Stimulated activated naive CD8-positive, alpha-beta T cell treated with anti-CD3 and anti-CD28 coated beads, Interleukin-15, amount 100 ng/mL, for 72 hours (primary cell): ENCODE data around the gene UBE2F.
"Not testable (repeated sequence)": the region's sequence is repeated elsewhere in the genome, so short reads cannot be mapped to it uniquely, and the experiment has no call there.

ENCODE experiments used
- ATAC-seq: fragments of 150-1000 bp; cut with Tn5 transposase; 2 replicates; pipeline ENCODE4 v1.10.0; 2021; ENCODE audit warnings: mild to moderate bottlenecking, moderate library complexity
- DNase-seq, 2 donors: peaks; one replicate each; pipeline ENCODE4 v3.0.0; 2021 to 2022
- H3K27ac Mint-ChIP-seq, 2 donors: one replicate each; pipeline ENCODE4 v1.8.0; 2022; ENCODE audit warnings: mild to moderate bottlenecking in 2 of 2, mixed read lengths in 2 of 2, moderate library complexity in 2 of 2
- H3K27me3 Mint-ChIP-seq: one replicate; pipeline ENCODE4 v1.8.0; 2022; ENCODE audit warnings: mixed read lengths
- H3K4me1 Mint-ChIP-seq: one replicate; pipeline ENCODE4 v1.8.0; 2022; ENCODE audit warnings: mild to moderate bottlenecking, mixed read lengths
- H3K4me3 Mint-ChIP-seq, 2 donors: one replicate each; pipeline ENCODE4 v1.8.0; 2022; ENCODE audit warnings: mild to moderate bottlenecking in 2 of 2, mixed read lengths in 2 of 2, moderate library complexity in 1 of 2
- H3K9me3 Mint-ChIP-seq, 2 donors: one replicate each; pipeline ENCODE4 v1.8.0; 2022; ENCODE audit warnings: mixed read lengths in 2 of 2

Gene UBE2F

DNA sequence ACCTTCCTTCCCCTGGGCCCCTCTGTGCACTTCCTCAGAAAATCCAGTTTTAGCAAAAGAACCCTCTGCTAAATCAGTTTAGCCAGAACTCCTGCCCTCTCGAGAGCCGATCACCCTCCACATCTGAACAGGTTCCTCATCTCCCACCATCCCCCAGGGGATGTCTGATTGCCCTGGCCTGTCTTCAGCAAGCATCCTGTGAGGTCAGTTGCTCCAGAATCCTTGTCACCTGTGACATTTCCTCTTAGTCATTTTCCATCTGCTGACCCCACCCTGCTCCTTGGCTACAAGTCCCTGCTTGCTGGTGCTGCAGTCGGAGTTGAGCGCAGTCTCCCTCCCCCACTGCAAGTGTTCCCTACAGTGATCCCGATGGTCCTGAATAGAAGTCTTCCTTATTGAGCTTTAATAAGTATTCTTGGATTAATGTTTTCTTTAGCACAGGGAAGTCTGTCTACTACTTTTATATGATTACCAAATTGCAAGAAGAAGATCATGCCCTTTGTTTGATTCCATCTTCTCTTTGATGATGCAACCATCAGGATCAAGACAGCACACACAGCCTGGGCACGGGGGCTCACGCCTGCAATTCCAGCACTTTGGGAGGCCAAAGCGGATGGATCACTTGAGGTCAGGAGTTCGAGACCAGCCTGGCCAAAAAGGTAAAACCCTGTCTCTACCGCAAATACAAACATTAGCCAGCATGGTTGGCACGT is 30.9 kb upstream of the UBE2F start:
- Mint-ChIP-seq H3K27me3 (no peaks in the 10 kb centered on the region), H3K4me3 (no peak overlapping the region), H3K4me1 (peaks cover 35% of the 10 kb centered on the region), H3K27ac (no peak overlapping the region), H3K9me3 (no peaks in the 10 kb centered on the region)
- ATAC-seq = no peak
- DNase-seq = no peak

DNA sequence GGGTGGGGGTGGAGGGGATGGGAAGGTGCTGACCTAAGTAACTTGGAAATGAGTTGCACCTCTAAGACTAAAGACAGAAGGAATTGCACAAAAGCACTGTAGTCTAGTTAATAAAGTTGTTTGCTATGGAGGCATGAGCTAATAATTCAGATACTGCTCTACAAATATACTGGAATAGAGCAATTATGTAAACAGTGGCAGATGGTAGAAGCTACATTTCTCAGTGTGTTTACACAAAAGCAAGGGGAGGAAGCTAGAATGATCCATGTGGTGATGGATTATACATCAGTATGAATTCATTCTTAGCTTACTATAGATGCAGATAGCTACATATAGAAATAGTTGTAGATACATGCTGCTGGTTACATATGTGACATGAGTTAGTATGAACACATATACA is 27.6 kb upstream of the UBE2F start:
- peaks cover 41% of the 10 kb centered on the region for H3K4me1 Mint-ChIP-seq
- peaks cover 1 to 3% of the 10 kb centered on the region in 2 donors for H3K9me3 Mint-ChIP-seq
- no peak overlapping the region for H3K4me3 Mint-ChIP-seq
- H3K27me3 Mint-ChIP-seq = no peaks in the 10 kb centered on the region
- DNase-seq (no peak), ATAC-seq (no peak)
- no peak overlapping the region for H3K27ac Mint-ChIP-seq

DNA sequence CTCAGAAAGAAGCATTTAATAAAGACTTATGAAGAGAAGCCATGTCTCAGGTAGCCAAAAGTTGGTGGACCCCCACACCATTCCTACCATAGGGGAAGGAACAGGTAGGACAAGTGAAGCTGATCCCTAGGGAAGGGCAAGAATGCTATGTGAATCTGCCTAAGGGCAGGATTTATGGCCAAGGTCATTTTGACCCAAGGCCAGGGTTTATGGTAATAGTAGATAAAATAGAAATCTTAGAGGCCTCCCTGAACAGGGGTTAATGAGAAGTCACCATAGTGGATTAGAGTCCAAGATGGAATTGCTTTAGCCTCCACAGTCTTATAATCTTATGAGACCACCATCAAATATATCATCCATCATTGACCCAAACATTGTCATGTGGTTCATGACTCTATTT is 26.0 kb upstream of the UBE2F start:
- H3K4me1 Mint-ChIP-seq = peaks cover 41% of the 10 kb centered on the region
- DNase-seq (no peak), ATAC-seq (no peak)
- peak overlapping the region; percentile 23 to 31 for H3K27ac Mint-ChIP-seq
- H3K9me3 Mint-ChIP-seq = peaks cover 8 to 19% of the 10 kb centered on the region in 2 donors
- H3K4me3 Mint-ChIP-seq = no peak overlapping the region
- H3K27me3 Mint-ChIP-seq = no peaks in the 10 kb centered on the region

DNA sequence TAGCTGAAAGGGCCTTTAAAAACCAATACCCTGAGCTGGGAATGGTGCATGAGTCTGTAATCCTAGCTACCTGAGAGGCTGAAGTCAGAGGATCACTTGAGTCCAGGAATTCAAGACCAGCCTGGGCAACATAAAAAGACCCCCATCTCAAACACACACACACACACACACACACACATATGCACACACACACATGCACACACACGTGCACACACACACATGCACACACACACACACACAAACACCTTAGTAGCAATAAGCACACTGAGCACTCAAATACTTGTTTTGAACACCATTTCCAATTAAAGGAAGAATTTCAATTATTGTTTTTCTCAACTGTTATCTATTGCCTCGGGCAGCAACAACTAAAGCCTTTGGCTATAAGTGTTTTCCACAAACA is 25.6 kb upstream of the UBE2F start:
- no peaks in the 10 kb centered on the region for H3K27me3 Mint-ChIP-seq
- ATAC-seq (no peak), DNase-seq (no peak)
- H3K27ac Mint-ChIP-seq = peak overlapping the region in 1 of 2 donors; percentile 92
- no peak overlapping the region for H3K4me3 Mint-ChIP-seq
- H3K4me1 Mint-ChIP-seq = peaks cover 43% of the 10 kb centered on the region
- H3K9me3 Mint-ChIP-seq = peaks cover 12 to 23% of the 10 kb centered on the region in 2 donors

DNA sequence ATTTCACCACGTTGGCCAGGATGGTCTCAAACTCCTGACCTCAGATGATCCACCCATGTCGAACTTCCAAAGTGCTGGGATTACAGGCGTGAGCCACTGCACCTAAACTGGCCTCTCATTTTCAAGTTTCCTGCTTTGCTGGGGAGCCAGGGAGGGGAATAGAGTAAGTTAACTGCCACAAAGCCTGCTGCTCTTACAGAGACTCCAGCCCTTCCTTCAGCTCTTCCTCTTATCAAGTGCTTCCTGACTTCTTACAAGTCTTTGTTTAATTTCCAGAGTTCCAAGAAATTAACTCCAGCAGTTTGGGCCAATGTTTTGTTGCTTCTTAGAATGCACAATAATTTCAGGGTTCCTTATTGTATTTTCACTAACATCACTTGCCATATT is 24.3 kb upstream of the UBE2F start:
- DNase-seq (no peak), ATAC-seq (no peak)
- Mint-ChIP-seq H3K27me3 (no peaks in the 10 kb centered on the region), H3K4me3 (no peak overlapping the region), H3K27ac (no peak overlapping the region), H3K9me3 (peaks cover 15 to 33% of the 10 kb centered on the region in 2 donors), H3K4me1 (peaks cover 45% of the 10 kb centered on the region)

DNA sequence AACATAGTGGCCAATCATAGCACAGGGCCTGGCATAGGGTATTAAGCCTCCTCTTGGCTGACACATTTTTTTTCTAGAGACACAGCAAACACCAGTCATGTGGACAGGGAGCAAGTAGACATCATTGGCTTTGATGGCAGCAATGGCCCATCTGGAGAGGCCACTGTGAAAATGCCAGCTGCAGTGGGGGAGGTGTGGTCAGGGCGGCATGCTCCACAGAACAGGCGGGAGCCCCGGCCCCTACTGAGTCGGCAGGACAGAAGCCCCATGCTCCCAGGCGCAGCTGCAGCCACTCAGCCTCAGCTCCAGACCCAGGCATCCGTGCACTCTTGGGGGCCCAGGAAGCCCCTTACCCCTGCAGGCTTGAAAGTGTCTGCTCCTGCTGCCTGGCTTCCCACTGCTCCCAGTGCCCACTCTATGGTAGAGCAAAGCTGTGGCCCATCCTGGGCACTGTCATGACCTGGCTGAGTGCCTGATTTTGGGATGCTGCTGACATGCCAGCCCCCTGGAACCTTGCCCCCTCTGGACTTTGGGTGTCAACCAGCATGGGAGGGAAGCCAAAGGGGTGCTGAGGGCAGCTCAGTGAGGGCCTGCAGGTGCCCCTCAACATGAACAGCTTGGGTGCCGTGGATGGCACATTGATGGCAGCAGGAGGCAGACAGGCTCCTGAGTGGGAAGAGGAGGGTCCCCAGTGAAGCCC is 23.3 kb upstream of the UBE2F start:
- Mint-ChIP-seq H3K4me1 (peaks cover 45% of the 10 kb centered on the region), H3K27me3 (no peaks in the 10 kb centered on the region), H3K9me3 (peaks cover 15 to 33% of the 10 kb centered on the region in 2 donors), H3K27ac (no peak overlapping the region), H3K4me3 (no peak overlapping the region)
- ATAC-seq = no peak
- DNase-seq = no peak

DNA sequence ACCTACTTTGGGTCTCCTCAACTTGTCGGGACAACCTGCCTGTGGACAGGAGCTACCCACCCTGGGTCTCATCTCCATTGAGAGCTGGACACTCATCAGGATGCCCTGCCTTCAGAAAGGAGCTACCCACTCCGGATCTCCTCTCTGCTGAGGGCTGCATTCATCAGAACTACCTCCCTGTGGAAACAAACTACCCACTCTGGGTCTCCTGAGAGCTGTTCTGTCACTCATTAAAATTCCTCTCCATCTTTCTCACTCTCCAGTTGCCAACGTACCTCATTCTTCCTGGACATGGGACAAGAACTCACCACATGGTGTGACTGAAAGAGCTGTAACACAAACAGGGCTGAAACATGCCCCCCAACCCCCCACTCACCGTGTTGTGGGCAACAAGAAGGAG is 22.5 kb upstream of the UBE2F start:
- H3K9me3 Mint-ChIP-seq = peaks cover 15 to 33% of the 10 kb centered on the region in 2 donors
- H3K4me1 Mint-ChIP-seq = peaks cover 44% of the 10 kb centered on the region
- DNase-seq (no peak), ATAC-seq (no peak)
- H3K4me3 Mint-ChIP-seq = no peak overlapping the region
- no peaks in the 10 kb centered on the region for H3K27me3 Mint-ChIP-seq
- H3K27ac Mint-ChIP-seq = peak overlapping the region; percentile 13 to 60

DNA sequence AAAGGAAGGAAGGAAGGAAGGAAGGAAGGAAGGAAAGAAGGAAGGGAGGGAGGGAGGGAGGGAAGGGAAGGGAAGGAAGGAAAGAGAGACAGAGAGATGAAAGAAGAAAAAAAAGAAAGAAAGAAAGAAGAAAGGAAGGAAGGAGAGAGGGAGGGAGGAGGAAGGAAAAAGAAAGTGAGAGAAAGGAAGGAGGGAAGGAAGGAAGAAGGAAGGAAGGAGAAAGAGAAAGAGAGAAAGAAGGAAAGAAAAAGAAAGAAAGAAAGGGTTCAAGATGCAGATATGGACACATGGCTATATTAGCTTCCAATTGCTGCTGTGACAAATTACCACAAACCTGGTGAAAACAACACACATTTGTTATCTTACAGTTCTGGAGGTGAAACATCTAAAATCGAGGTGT is 20.4 kb upstream of the UBE2F start:
- H3K27ac Mint-ChIP-seq = no peak overlapping the region
- DNase-seq (no peak), ATAC-seq (no peak)

DNA sequence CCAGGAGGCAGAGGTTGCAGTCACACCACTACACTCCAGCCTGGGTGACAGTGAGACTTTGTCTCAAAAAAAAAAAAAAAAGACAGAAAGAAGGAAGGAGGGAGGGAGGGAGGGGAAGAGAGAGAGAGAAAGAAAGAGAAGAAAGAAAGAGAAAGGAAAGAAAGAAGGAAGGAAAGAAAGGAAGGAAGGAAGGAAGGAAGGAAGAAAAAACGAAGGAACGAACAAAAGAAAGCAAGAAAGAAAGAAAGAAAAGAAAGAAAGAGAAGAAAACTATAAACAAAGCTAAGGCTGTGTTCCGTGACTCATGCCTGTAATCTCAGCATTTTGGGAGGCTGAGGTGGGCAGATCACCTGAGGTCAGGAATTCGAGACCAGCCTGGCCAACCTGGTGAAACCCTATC is 15.5 kb upstream of the UBE2F start:
- Mint-ChIP-seq H3K27ac (peak overlapping the region in 1 of 2 donors; percentile 34), H3K4me1 (peaks cover 14% of the 10 kb centered on the region), H3K27me3 (peaks cover 15% of the 10 kb centered on the region)
- not testable (repeated sequence) for H3K9me3 Mint-ChIP-seq, H3K4me3 Mint-ChIP-seq, ATAC-seq, DNase-seq

More for the DNA sequence above, 20.4 kb upstream of the UBE2F start:
- Mint-ChIP-seq H3K9me3 (peaks cover 15 to 33% of the 10 kb centered on the region in 2 donors), H3K4me1 (peaks cover 34% of the 10 kb centered on the region), H3K27me3 (no peaks in the 10 kb centered on the region), H3K4me3 (no peak overlapping the region)

DNA sequence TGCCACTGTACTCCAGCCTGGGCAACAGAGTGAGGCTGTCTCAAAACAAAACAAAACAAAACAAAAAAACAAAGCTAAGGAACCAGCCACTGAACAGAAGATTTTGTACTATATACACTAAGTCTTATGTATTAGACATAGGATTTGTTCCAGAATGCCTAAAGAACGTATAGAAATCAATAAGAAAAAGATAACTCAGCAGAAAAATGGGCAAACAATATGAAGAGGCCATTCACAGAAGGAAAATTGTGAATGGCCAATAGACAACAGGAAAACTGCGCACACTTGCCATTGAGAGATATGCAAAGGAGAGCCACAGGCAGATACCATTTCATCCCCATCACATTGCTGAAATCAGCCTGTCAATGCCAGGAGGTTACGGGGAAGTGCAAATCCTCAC is 14.9 kb upstream of the UBE2F start:
- Mint-ChIP-seq H3K9me3 (peaks cover 0 to 4% of the 10 kb centered on the region in 2 donors), H3K27ac (no peak overlapping the region)
- DNase-seq = no peak

DNA sequence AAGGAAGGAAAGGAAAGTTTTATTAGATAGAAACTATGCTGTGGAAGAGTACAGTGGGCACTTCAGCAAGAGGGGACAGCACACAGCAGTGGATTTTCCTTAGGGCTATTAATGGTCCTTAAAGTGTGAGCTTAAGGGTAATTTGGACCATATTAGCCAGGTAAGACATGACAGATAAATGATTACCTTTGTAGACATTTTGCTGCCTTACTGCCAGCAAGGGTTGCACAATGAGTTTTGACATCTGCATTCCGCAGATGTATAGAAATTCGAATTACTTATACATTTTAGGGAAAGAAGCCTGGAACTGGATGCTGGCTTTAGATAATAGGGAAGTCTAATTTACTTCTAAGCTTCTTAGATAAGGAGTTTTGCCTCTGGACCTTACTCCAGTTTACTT is 14.0 kb upstream of the UBE2F start:
- DNase-seq (no peak), ATAC-seq (no peak)
- H3K27me3 Mint-ChIP-seq = peaks cover 28% of the 10 kb centered on the region
- no peaks in the 10 kb centered on the region for H3K9me3 Mint-ChIP-seq
- peaks cover 21% of the 10 kb centered on the region for H3K4me1 Mint-ChIP-seq
- no peak overlapping the region for H3K27ac Mint-ChIP-seq
- no peak overlapping the region for H3K4me3 Mint-ChIP-seq

More for the DNA sequence above, 14.9 kb upstream of the UBE2F start:
- Mint-ChIP-seq H3K27me3 (peaks cover 19% of the 10 kb centered on the region), H3K4me1 (peaks cover 14% of the 10 kb centered on the region), H3K4me3 (no peak overlapping the region)
- ATAC-seq = no peak

DNA sequence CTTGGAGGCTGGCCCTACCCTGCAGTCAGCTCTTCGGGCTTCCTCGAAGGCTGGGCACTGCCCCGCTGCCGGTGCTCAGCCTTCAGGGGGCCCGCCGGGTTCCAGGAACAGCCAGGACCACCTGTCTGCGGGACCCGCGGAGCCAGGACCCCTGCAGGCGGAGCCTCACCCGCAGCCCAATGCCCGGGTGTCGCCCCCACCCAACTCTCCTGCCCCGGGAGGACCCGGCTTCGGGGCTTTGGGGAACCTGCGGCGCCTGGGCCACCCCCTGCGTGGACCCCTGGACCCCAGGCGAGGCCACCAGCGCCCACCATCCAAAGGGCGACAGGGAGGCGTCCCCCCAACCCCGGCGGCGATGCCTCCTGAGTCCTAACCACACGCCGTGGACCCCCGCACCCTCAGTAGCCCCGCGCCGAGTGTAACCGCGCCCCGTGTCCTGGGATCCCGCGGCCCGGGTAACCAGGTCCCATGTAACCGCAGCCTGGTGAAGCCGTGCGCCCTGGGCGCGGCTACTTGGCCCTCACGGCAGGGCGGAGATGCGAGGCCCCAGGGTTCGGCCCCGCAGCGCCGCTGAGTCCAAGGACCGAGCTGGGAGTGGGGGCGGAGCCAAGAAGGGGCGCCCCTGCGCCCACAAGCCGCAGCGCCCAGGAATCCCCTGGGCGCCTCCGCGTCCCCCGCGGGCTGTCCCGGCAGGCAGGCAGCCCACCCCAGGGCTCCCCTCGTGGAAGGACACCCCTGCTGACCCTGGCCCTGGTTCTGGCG is 11.0 kb upstream of the UBE2F start:
- Mint-ChIP-seq H3K4me1 (peaks cover 21% of the 10 kb centered on the region), H3K27ac (no peak overlapping the region), H3K4me3 (peak overlapping the region; percentile 31 to 71), H3K9me3 (no peaks in the 10 kb centered on the region), H3K27me3 (peaks cover 31% of the 10 kb centered on the region)
- peak; percentile 77 for ATAC-seq
- no peak for DNase-seq

DNA sequence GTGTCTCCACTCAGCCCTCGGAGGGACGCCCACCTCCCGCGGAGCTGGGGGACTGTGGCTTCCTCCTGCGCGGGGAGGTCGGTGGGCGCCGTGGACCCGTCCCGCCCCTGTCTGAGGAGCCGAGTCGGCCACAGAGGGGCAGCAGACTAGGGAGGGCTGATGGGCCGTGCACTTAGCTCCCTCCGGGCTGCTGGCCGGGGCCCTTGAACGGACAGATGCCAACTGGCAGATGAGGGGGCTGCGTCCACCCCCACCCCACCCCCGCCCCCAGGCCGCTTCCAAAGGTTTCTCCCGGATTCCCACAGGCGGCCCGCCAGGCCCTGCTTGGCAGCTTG is 10.4 kb upstream of the UBE2F start:
- DNase-seq = no peak
- H3K4me1 Mint-ChIP-seq = peaks cover 21% of the 10 kb centered on the region
- H3K4me3 Mint-ChIP-seq = peak overlapping the region; percentile 31 to 71

DNA sequence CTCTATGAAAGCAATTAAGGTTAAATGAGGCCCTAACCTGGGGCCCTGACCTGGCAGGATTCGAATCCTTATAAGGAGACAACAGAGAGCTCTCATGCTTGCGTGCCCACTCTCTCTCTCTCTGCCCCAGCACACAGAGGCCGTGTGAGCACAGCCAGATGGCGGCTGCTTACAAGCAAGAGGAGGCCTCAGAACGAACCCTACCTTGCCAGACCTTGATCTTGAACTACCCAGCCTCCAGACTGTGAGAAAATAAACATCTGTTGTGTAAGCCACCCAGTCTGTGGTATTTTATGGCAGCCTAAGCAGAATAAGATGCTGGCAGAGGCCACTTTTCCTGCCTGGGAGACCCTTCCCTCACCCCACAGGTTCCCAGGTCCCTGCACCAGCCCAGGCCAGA is 5.2 kb upstream of the UBE2F start:
- DNase-seq (no peak), ATAC-seq (no peak)
- Mint-ChIP-seq H3K27me3 (peaks cover 15% of the 10 kb centered on the region), H3K27ac (no peak overlapping the region), H3K4me3 (no peak overlapping the region), H3K9me3 (peaks cover 19 to 31% of the 10 kb centered on the region in 2 donors), H3K4me1 (peaks cover 14% of the 10 kb centered on the region)

More for the DNA sequence above, 10.4 kb upstream of the UBE2F start:
- H3K27me3 Mint-ChIP-seq = peaks cover 31% of the 10 kb centered on the region
- H3K27ac Mint-ChIP-seq = no peak overlapping the region
- ATAC-seq = no peak
- H3K9me3 Mint-ChIP-seq = peaks cover 0 to 4% of the 10 kb centered on the region in 2 donors

DNA sequence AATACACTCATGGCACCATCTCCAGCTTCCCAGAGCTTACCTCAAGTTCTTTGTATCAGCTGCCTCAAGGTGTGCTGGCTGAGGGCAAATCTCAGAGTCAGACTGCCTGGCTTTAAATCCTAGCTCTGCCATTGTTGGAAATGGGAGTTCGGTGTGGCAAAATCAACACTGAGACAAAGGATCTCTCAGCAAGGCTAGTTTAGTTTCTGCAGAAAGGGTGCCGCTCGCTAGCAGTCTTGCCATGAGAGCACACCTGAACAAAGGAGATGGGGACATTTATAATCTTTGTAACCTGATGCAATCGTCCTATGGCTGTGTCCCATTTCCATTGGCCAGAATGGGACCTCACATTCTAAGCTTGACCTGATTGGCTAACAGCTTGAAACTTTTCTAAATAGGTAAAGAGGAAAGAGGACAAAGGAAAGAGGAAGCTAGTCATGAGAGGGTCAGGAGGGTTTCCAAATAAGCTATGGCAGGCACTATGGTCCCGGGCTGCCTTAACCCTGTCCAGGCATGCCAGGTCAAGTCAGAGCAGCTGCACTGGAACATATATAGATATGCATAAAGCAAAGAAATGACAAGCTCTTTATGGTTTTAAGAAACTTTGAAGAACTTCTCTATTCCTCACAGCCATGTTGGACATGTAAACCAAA is 4.3 kb upstream of the UBE2F start:
- Mint-ChIP-seq H3K4me3 (no peak overlapping the region), H3K27me3 (peaks cover 5% of the 10 kb centered on the region), H3K27ac (no peak overlapping the region)

More for the DNA sequence above, 4.3 kb upstream of the UBE2F start:
- no peak for ATAC-seq
- no peak for DNase-seq
- Mint-ChIP-seq H3K4me1 (peaks cover 7% of the 10 kb centered on the region), H3K9me3 (peaks cover 19 to 31% of the 10 kb centered on the region in 2 donors)
